Esophagus squamous epithelium (tissue), 4 donors: ENCODE results near the gene PSD2.

ENCODE experiments used
- CTCF ChIP-seq, 6 experiments: fragments of 450-650 bp in 4 of 6; fragments of 200-600 bp in 2 of 6; sonication (generic) in 2 of 6; IDR thresholded peaks; one replicate each; pipeline ENCODE4 v1.5.1; 2016 to 2019; ENCODE audit warnings: antibody characterized with exemption in 6 of 6, mild to moderate bottlenecking in 4 of 6, moderate library complexity in 4 of 6
- POLR2A ChIP-seq, 4 donors: fragments of 450-650 bp; IDR thresholded peaks; one replicate each; pipeline ENCODE4 v1.6.1; 2017; ENCODE audit warnings: antibody characterized with exemption in 4 of 4, mild to moderate bottlenecking in 4 of 4, moderate library complexity in 3 of 4

DNA sequence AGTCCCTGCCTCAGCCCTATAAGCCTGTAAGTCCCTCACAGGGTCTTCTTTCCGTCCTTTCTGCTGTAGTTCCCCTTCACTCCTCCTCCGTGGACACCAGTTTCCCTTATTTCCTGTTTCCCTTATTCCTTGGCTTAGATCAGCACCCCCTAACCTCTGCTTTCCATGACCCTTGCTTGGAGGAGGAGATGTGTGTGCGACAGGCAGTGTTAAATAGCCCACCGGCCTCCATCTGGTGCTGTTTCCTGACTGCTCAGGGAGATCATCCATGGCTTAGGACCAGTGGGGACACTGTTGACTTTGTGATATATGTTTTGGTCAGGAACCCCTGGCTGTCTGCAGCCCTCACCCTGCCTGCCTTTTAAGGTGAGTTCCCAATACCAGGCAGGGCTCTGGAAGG, 34.1 kb upstream of the PSD2 start:
- no peak for TF ChIP-seq POLR2A (IDR thresholded peaks at IDR 0.05)
- TF ChIP-seq CTCF (IDR thresholded peaks at IDR 0.05), result no peak
